ENCODE measurements around the gene TMEM43.

Gene TMEM43

DNA sequence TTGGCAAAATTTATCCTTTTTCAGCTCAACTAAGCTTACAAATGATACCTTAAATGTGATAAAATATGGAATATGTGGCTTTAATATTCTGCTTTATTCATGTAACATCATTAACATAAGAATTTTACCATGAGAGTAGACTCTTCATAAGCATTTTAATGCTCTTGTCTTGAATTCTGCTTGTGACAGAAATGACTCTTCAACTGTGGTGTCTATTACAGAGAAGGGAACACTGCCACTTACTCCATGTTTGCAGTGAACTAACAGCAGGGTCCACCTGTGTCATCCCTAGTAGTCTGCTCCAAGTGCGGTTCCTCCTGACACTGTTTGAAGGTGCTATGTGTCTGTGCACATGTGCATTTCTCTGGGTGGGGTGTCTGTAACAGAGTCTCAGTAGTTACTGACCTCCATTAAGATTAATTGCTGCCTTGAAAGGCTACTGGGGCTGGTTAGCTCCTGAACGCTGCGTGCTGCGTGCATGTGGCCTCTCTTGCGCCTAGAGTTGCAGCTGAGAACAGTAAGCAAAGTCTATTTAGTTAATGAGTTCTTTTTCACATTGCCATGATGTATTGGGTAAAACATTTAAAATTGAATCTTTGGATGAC lies 62.1 kb downstream of the TMEM43 start:
- CTCF ChIA-PET: no interaction called here
- POLR2A ChIA-PET: no interaction called here
- TF ChIP-seq, protein P1, sequence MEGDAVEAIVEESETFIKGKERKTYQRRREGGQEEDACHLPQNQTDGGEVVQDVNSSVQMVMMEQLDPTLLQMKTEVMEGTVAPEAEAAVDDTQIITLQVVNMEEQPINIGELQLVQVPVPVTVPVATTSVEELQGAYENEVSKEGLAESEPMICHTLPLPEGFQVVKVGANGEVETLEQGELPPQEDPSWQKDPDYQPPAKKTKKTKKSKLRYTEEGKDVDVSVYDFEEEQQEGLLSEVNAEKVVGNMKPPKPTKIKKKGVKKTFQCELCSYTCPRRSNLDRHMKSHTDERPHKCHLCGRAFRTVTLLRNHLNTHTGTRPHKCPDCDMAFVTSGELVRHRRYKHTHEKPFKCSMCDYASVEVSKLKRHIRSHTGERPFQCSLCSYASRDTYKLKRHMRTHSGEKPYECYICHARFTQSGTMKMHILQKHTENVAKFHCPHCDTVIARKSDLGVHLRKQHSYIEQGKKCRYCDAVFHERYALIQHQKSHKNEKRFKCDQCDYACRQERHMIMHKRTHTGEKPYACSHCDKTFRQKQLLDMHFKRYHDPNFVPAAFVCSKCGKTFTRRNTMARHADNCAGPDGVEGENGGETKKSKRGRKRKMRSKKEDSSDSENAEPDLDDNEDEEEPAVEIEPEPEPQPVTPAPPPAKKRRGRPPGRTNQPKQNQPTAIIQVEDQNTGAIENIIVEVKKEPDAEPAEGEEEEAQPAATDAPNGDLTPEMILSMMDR (IDR thresholded peaks at IDR 0.05; ENCODE audit: control extremely low read depth, extremely low read depth, low read depth, missing control alignments): no peak
- no peak for DNase-seq (ENCODE audit: extremely low spot score)

DNA sequence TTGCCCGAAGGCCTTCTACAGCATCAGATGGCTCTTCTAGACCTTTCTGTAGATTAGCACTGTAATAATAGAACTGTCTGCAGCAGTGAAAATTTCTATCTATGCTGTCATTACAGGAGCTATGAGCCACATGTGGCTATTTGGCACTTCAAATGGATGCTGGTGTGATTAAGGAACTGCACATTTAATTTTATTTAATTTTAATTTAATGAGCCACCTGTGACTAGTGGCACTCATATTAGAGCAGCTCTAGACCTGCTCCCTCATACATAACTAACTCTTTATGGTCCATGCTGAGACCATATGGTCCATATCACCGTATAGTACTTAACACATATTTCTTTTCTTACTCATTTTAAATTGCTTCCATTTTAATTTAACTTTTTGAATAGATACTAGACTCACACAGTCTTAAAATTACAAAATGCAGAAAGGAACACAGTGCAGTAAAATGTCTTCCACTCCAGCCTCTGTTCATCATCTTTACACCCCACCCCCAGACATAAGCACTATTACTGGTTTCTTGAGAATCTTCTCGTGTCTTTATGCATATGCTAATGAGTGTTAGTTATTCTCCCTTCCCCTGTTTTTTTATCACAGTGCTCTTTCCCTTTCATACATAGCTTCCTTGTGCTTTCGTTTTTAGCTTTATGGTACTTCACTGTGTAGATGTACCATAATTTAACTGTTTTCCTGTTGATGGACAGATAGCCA lies 63.3 kb downstream of the TMEM43 start:
- DNase-seq (ENCODE audit: extremely low spot score): no peak
- CTCF ChIA-PET: interaction anchor here (1.0 to 2.9 kb wide), 3 partner anchors 9 to 15 kb away, joined by 3 to 9 read pairs (median 7); partner anchors contain the start of gene LSM3
- POLR2A ChIA-PET: no interaction called here
- TF ChIP-seq, protein P1 (IDR thresholded peaks at IDR 0.05; ENCODE audit: control extremely low read depth, extremely low read depth, low read depth, missing control alignments): no peak
